AG09309 (cell line): Measurements from ENCODE around the gene GPR82.

Experiments used
- DNase-seq: peaks from one replicate; pipeline ENCODE4 v3.0.0-alpha.2; 2010; ENCODE audit warnings: low read depth
- H3K4me3 ChIP-seq: 2 replicates; pipeline ENCODE4 v1.5.1; 2011; ENCODE audit warnings: mild to moderate bottlenecking, low read depth, low read length, moderate library complexity; ENCODE audit not compliant: control insufficient read depth
- TF ChIP-seq, protein P1 (sequence below): IDR thresholded peaks from 2 replicates; pipeline ENCODE4 v1.5.1; 2011; ENCODE audit warnings: mild to moderate bottlenecking, low read depth, low read length, inconsistent platforms; ENCODE audit not compliant: insufficient read depth, control insufficient read depth; ENCODE audit errors: missing control alignments

Gene GPR82

DNA sequence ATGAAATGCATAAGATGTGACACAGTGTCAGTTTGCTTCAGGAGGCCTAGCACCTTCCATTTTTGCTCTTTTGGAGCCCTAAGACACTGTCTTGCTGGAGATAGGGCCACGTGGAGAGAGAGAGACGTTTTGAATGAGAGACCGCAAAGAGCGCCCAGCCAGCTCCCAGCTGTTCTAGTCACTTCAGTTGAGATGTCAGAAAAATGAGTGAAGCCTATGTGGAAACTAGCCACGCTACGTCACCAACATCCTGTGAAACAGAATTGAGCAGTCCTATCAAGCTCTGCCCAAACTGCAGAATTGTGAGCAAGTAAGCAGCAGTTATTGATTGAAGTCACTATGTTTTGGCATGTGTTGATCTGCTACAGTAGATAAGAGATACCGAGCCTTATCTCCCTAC, 13.1 kb downstream of the GPR82 start:
- DNase-seq = no peak
- TF ChIP-seq, protein P1, sequence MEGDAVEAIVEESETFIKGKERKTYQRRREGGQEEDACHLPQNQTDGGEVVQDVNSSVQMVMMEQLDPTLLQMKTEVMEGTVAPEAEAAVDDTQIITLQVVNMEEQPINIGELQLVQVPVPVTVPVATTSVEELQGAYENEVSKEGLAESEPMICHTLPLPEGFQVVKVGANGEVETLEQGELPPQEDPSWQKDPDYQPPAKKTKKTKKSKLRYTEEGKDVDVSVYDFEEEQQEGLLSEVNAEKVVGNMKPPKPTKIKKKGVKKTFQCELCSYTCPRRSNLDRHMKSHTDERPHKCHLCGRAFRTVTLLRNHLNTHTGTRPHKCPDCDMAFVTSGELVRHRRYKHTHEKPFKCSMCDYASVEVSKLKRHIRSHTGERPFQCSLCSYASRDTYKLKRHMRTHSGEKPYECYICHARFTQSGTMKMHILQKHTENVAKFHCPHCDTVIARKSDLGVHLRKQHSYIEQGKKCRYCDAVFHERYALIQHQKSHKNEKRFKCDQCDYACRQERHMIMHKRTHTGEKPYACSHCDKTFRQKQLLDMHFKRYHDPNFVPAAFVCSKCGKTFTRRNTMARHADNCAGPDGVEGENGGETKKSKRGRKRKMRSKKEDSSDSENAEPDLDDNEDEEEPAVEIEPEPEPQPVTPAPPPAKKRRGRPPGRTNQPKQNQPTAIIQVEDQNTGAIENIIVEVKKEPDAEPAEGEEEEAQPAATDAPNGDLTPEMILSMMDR = no peak
- H3K4me3 ChIP-seq = no peak overlapping the region

DNA sequence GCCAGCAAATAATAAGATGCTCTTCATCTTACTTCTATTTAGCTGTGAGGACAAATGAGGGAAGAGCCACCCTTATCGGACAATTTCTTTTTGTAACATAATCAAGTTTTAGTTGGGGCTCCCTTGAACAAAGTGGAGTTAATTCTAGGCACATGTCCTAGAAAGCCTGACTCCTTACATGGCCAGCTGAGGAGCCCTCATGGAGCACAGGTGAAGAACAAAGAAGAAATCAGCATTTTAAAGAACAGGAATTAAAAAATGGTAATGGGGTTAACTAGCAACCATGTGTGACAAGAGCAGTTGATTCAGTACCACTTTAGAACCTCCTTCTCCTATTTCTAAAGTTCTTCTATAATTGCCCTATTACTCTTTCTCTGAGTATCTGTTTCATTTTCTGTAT, 15.9 kb downstream of the GPR82 start:
- TF ChIP-seq, protein P1 = no peak
- no peak overlapping the region for H3K4me3 ChIP-seq
- no peak for DNase-seq

DNA sequence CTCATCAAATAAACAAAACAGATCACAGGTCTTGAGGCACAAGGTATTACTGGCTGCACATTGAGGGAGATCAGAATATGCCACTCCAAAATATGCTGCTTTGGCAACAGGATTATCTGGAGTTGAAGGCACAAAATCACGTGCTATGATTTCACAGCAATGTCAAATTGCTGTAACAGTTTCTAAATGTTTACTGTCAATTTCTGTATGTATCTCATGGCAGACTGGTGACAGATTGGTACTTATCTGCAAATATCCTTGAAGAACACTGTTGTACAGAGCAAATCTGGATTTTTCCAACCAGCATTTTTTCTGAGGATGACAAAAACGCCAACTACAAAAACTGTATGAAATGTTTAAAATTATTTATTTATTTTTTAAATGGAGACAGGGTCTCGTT, 26.7 kb downstream of the GPR82 start:
- DNase-seq = no peak
- H3K4me3 ChIP-seq = no peak overlapping the region
- TF ChIP-seq, protein P1 = no peak

DNA sequence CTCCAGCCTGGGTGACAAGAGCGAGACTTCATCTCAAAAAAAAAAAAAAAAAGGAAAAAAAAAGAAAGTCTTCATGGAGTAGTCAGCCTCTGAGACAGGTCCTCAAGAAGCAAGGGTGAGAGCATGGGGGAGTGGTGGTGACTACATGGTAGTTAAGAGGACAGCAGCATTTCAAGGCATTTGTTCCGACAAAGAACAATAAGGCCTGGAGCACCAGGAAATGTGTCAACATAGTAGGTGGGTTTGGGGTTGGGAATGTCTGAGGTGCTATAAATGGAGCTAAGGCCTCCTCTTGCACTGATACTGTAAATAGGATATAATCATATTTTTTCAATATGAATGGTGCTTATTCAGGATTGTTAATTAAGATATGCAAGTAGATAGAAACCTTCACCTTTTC, 34.4 kb downstream of the GPR82 start:
- H3K4me3 ChIP-seq = no peak overlapping the region
- TF ChIP-seq, protein P1 = no peak
- DNase-seq = no peak

DNA sequence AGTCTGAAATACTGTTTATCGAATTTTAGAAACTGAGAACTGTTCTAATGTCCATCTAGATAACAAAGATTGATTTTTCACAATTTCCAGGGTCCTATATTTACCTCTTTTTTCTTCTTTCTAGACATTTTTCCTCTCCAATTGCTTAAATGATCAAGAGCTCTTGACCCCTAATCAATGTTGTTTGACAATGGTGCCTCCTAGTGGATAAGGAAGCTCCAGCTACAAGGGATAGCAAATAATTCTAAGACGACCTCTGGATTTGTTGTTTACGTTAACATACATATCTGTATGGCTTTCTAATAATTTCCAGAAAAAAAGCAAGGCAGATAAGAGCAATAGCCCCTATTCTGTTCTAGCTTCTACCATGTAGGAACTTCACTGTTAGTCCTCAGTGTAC, 35.8 kb downstream of the GPR82 start:
- no peak for DNase-seq
- H3K4me3 ChIP-seq = no peak overlapping the region
- TF ChIP-seq, protein P1 = peak; percentile 55

DNA sequence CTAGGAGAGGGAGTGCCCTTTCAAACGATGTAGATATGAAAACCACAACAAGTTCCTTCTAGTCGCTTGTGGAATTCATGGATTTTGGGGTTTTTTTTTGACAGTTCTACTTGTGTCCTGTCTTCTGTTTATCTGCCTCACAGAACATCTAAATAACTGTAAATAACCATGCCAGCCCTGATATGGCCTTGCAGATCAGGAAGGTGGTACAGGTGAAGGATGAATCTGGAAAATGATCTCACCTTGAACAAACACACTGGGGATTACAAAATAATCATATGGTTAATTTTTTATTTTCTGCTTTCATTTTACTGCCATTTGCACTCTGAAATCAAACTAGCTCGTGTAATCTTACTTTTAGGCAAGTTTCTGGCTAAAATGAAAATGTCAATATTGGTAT, 37.2 kb downstream of the GPR82 start:
- H3K4me3 ChIP-seq = no peak overlapping the region
- no peak for DNase-seq
- TF ChIP-seq, protein P1 = no peak

DNA sequence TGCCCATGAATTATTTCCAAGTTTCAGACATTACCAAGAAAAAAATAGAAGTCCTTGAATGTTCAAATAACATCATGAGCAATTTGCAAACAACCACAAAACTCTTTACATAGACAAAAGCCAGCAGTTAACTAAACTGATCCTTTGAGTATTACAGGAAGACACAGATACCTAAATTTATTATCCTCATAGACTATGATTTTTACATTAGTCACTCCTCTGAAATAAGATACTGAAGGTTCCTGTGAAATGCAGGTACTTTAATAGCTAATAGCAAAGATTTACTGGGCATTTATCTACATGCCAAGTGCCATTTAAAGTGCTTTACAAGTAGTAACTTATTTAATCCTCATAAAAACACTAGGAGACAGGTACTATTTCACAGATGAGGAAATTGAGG, 37.7 kb downstream of the GPR82 start:
- TF ChIP-seq, protein P1 = no peak
- no peak overlapping the region for H3K4me3 ChIP-seq

More for the DNA sequence above, 37.7 kb downstream of the GPR82 start:
- DNase-seq = no peak
